ENCODE data around the gene RPL22. TPM values are rescaled to one million over a fixed set of nuclear protein-coding genes. Genes with fewer than 3 reads are reported as not detected.

Gene RPL22
- total and polyA plus RNA-seq, 2 of the 8 experiments (the other 6 are each of a cell fraction or from before 2014, with no cell fraction given), result 133 to 521 TPM

DNA sequence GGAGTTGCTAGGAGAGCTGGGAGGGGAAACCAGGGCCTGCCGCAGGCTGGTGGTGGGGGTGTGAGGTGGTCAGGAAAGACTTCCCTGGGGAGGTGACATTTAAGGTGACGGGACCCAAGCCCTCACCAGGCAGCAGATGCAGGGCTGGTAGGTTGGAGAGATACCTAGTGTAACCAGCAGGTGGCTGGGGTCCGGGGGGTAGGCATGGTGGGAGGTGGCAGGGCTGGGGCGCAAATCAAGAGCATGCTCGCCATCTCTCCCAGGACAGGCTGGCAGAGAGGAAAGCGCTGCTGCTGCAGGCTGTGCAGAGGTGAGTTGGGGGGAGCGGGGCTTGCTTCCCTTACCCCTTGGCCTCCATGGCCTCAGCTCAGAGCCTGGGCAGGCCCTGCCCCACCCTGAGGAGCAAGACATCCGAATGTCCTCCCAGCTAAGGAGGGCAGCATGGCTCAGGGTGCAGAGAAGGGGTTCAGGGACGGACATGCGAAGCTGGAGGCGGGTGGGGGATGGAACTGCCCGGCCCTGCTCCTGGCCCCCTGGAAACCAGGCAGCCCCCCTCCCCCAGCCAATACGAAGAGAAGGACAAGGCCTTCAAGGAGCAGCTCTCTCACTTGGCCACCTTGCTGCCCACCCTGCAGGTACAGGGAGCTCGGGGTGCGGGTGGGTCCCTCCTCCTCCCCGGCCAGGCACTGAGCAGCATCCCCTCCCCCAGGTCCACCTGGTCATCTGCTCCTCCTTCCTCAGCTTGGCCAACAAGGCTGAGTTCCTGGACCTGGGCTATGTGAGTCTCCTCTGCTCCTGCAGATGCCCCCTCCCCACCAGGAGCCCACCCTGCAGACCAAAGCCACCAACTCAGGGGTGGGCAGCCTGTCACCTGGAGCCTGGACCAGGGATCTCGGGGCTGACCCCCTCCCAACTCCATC lies 10.5 kb upstream of the RPL22 start (continued):
- no peak for TF ChIP-seq PHF8 (conservative IDR thresholded peaks at IDR 0.05; ENCODE audit: low read depth, low read length)
